ENCODE measurements around the gene NNMT. TPM values are rescaled to one million over a fixed set of nuclear protein-coding genes. Genes with fewer than 3 reads are reported as not detected.

NNMT gene
- total and polyA plus RNA-seq, 9 of the 15 experiments (the other 6 are each of a cell fraction or from before 2014, with no cell fraction given), result 6.1 to 15.0 (median 11.2) TPM

DNA sequence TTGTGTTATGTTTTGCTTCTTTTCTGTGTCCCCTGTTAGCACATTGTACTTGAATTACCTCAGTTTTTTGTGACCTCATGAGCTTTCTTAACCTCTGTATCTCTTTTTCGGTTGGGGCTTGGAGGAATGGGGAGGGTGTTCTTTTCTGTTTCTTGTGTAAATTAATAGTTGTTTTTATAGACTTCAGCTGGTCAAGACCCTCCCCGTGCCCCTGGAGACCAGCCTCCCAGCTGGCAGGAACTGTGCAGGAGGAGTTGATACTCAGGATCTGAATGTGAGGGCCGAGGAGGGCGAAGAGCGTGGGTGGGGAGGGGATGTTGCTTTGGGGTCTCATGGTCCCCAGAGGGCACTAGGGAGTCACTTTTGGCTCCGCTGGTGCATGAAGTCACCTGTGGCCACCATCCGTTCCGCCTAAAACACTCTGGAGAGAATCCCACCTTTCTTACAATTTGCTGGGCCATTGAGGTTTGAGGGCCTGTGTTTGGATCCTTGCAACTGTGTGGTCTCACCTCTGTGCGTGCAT, 44.3 kb upstream of the NNMT start (continued):
- TF ChIP-seq RAD21 (CRISPR knock-in tag; conservative IDR thresholded peaks at IDR 0.05 in 1 of 2, IDR thresholded peaks at IDR 0.05 in 1 of 2) (peak in 1 of 2 experiments; percentile 24; a peak in 2 of 4 replicates), GABPB1 (CRISPR knock-in tag; IDR thresholded peaks at IDR 0.05) (0 out of 2 replicates have a peak, but pooled peaks have one; percentile 21), ZNF124 (CRISPR knock-in tag; IDR thresholded peaks at IDR 0.05) (no peak), ZNF431 (CRISPR knock-in tag; IDR thresholded peaks at IDR 0.05) (no peak), L3MBTL2 (IDR thresholded peaks at IDR 0.05) (peak; percentile 42; the same call in 1 of the 2 replicates), ZNF121 (CRISPR knock-in tag; conservative IDR thresholded peaks at IDR 0.05) (no peak), ZNF143 (CRISPR knock-in tag; IDR thresholded peaks at IDR 0.05) (no peak), MECOM (CRISPR knock-in tag; IDR thresholded peaks at IDR 0.05) (no peak)
- TF ChIP-seq, protein P1, sequence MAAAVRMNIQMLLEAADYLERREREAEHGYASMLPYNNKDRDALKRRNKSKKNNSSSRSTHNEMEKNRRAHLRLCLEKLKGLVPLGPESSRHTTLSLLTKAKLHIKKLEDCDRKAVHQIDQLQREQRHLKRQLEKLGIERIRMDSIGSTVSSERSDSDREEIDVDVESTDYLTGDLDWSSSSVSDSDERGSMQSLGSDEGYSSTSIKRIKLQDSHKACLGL (CRISPR knock-in tag; IDR thresholded peaks at IDR 0.05; ENCODE audit: borderline replicate concordance, poor library complexity, severe bottlenecking), result no peak
- TF ChIP-seq, protein P2, sequence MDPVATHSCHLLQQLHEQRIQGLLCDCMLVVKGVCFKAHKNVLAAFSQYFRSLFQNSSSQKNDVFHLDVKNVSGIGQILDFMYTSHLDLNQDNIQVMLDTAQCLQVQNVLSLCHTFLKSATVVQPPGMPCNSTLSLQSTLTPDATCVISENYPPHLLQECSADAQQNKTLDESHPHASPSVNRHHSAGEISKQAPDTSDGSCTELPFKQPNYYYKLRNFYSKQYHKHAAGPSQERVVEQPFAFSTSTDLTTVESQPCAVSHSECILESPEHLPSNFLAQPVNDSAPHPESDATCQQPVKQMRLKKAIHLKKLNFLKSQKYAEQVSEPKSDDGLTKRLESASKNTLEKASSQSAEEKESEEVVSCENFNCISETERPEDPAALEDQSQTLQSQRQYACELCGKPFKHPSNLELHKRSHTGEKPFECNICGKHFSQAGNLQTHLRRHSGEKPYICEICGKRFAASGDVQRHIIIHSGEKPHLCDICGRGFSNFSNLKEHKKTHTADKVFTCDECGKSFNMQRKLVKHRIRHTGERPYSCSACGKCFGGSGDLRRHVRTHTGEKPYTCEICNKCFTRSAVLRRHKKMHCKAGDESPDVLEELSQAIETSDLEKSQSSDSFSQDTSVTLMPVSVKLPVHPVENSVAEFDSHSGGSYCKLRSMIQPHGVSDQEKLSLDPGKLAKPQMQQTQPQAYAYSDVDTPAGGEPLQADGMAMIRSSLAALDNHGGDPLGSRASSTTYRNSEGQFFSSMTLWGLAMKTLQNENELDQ (CRISPR knock-in tag; IDR thresholded peaks at IDR 0.05; ENCODE audit: borderline replicate concordance), result no peak
- TF ChIP-seq, protein P3, sequence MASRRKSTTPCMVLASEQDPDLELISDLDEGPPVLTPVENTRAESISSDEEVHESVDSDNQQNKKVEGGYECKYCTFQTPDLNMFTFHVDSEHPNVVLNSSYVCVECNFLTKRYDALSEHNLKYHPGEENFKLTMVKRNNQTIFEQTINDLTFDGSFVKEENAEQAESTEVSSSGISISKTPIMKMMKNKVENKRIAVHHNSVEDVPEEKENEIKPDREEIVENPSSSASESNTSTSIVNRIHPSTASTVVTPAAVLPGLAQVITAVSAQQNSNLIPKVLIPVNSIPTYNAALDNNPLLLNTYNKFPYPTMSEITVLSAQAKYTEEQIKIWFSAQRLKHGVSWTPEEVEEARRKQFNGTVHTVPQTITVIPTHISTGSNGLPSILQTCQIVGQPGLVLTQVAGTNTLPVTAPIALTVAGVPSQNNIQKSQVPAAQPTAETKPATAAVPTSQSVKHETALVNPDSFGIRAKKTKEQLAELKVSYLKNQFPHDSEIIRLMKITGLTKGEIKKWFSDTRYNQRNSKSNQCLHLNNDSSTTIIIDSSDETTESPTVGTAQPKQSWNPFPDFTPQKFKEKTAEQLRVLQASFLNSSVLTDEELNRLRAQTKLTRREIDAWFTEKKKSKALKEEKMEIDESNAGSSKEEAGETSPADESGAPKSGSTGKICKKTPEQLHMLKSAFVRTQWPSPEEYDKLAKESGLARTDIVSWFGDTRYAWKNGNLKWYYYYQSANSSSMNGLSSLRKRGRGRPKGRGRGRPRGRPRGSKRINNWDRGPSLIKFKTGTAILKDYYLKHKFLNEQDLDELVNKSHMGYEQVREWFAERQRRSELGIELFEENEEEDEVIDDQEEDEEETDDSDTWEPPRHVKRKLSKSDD (conservative IDR thresholded peaks at IDR 0.05; ENCODE audit: low read length), result no peak
- TF ChIP-seq, protein P4, sequence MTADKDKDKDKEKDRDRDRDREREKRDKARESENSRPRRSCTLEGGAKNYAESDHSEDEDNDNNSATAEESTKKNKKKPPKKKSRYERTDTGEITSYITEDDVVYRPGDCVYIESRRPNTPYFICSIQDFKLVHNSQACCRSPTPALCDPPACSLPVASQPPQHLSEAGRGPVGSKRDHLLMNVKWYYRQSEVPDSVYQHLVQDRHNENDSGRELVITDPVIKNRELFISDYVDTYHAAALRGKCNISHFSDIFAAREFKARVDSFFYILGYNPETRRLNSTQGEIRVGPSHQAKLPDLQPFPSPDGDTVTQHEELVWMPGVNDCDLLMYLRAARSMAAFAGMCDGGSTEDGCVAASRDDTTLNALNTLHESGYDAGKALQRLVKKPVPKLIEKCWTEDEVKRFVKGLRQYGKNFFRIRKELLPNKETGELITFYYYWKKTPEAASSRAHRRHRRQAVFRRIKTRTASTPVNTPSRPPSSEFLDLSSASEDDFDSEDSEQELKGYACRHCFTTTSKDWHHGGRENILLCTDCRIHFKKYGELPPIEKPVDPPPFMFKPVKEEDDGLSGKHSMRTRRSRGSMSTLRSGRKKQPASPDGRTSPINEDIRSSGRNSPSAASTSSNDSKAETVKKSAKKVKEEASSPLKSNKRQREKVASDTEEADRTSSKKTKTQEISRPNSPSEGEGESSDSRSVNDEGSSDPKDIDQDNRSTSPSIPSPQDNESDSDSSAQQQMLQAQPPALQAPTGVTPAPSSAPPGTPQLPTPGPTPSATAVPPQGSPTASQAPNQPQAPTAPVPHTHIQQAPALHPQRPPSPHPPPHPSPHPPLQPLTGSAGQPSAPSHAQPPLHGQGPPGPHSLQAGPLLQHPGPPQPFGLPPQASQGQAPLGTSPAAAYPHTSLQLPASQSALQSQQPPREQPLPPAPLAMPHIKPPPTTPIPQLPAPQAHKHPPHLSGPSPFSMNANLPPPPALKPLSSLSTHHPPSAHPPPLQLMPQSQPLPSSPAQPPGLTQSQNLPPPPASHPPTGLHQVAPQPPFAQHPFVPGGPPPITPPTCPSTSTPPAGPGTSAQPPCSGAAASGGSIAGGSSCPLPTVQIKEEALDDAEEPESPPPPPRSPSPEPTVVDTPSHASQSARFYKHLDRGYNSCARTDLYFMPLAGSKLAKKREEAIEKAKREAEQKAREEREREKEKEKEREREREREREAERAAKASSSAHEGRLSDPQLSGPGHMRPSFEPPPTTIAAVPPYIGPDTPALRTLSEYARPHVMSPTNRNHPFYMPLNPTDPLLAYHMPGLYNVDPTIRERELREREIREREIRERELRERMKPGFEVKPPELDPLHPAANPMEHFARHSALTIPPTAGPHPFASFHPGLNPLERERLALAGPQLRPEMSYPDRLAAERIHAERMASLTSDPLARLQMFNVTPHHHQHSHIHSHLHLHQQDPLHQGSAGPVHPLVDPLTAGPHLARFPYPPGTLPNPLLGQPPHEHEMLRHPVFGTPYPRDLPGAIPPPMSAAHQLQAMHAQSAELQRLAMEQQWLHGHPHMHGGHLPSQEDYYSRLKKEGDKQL (CRISPR knock-in tag; IDR thresholded peaks at IDR 0.05; ENCODE audit: borderline replicate concordance), result no peak

Measured in K562 (cell line).